UCSD-AML1 (cell line): ENCODE measurements around the gene TAF5L.
A peak's percentile ranks its signal among the peaks of the same experiment; 100 is the strongest.
"Not testable (repeated sequence)": the region's sequence is repeated elsewhere in the genome, so short reads cannot be mapped to it uniquely, and the experiment has no call there.

Experiments used
- DNase-seq: peaks from one replicate; lab custom pipeline; 2025; ENCODE audit not compliant: unreplicated experiment; lab: John Stamatoyannopoulos, UW

Gene TAF5L

DNA sequence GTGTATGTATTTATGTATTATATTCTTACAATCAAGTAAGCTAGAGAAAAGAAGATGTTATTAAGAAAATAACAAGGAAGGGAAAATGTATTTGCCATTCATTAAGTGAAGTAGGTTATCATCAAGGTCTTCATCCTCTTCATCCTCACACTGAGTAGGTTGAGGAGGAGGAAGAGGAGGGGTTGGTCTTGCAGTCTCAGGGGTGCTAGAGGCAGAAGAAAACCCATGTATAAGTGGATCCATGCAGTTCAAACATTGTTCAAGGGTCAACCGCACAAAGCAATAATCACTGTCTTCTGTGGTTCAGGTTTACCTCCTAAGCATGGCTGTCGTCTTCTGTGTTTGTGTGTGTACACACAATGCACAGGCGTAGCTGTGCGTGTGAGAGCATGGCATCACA lies 17.0 kb upstream of the TAF5L start:
- DNase-seq: no peak

DNA sequence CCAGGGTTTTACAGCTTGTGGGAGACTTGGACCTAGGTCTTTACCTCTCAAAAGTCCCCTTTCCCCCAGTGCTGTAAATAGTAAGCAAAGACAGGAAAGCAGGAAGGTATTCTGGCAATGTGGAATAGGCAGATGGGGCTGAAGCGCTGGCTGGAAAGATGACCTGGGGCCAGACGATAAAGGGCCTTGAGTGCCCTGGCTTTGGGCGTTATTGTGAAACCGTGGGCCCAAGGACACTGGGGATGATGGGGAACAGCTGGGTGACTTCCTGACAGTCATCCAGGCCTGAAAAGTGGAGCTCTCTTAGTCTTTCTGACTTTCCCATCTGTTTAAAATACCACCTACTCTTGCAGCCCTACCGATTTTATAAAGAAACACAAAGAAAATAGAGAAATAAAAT lies 16.5 kb upstream of the TAF5L start:
- DNase-seq: no peak

DNA sequence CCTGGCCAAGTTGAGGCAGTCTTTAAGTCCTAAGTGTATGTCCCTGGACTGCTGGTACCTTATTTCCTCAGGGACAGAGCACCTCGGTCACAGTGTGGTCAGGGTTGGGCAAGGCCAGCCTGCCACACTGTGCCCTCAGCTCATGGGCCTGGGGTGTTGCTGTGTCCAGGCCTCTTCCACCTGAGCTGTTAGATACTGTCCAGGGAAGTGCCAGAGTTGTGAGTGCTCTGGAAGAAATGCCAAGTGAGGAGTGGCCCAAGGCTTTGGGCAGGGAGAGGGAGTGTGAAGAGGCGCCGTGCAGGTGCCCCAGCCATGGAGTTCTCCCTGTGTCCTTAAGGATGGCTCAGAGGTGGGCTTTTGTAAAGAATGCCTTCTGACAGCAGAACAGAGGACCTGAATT lies 15.4 kb upstream of the TAF5L start:
- no peak for DNase-seq

DNA sequence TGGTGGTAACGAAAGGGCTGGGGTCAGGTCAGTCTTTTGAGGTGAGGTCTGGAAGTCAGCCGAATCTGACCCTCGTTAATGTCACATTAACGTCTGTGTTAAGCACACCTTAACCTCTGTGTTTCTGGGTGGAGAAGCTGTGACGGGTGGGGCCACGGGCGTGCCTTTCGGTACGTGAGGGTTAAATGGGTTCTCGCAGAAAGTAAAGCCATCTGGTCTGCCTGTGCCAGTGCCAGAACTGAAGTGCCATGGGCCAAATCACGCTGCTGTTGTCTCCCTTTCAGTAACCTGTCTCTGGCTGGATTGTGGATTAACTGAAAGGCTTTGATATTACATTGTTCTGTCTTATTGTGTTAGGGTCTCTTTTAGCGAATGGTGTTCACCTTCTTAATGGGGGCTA lies 14.5 kb upstream of the TAF5L start:
- DNase-seq: no peak

DNA sequence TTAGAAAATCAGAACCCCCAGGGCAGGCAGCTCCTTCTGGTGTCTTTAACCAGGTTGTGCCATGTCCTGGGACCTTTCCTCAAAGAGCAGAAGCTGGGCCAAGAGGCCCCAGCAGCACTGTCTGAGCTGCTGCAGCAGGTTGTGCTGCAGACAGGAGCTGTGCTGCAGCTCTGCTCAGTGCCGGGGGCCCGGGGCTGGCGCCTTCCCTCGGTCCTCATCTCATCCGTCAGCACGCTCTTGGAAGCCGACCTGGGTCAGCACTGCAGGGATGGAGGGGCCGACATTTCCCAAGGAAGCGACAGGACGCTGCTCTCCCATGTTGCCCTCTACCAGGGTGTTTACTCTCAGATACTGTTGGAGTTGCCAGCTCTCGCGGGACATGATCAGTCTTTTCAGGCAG lies 11.8 kb upstream of the TAF5L start:
- no peak for DNase-seq

DNA sequence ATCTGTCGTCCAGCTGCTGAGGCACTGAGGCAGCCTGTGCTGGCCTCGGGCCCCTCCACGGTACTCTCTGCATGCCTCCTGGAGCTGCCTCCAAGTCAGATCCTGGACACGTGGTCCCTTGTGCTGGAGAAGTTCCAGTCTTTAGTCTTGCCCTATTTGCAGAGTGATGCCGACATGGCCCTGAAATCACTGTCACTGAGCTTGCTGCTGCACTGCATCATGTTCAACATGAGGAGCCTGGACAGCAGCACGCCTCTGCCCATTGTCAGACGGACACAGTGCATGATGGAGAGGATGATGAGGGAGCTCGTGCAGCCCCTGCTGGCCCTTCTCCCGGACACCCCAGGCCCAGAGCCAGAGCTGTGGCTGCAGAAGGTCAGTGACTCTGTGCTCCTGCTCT lies 10.1 kb upstream of the TAF5L start:
- DNase-seq: no peak

DNA sequence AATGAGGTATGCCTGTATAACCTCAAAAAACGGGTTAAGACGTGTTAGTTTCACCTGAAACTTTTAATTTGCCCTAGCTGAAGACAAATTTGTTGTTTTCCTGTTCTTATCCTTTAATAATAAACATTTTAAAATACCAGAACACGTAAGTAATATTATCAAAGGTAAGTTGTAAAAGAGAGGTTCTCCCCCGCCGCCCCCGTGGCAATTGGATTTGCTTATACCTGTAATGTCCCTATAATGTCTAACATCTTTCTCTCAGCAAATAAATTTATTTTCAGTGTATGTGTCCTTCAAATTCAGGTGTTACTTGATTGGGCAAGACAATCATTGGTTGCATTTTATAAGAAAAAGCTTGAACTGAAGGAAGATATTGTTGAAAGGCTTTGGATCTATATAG lies 6.0 kb upstream of the TAF5L start:
- DNase-seq: no peak

DNA sequence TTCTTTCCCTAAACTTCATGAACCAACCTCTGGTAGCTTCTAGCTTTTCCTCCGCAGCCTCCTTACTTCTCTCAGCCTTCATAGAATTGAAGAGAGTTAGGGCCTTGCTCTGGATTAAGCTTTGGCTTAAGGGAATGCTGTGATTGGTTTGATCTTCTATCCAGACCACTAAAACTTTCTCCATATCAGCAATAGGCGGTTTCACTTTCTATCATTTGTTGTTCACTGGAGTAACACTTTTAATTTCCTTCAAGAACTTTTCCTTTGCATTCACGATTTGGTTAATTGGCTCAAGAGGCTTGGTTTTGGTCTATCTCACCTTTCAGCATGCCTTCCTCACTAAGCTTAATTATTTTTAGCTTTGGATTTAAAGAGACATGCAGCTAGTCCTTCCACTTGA lies 5.2 kb upstream of the TAF5L start:
- DNase-seq: no peak

DNA sequence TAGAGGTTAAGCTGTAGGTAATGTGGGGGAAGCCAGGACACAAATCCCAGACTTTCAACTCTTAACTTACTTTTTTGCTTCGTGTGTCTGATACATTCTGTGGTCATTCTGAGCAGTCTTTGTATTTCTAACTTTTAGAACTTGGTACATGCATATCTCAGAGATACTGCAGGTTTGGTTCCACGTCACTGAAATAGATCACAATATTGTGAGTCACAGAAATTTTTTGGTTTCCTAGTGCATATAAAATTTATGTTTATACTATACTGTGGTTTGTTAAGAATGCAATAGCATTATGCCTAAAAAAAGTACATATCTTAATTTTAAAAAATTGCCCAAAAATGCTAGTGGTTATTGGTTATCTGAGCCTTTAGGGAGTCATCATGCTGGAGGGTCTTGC lies 3.3 kb upstream of the TAF5L start:
- no peak for DNase-seq

DNA sequence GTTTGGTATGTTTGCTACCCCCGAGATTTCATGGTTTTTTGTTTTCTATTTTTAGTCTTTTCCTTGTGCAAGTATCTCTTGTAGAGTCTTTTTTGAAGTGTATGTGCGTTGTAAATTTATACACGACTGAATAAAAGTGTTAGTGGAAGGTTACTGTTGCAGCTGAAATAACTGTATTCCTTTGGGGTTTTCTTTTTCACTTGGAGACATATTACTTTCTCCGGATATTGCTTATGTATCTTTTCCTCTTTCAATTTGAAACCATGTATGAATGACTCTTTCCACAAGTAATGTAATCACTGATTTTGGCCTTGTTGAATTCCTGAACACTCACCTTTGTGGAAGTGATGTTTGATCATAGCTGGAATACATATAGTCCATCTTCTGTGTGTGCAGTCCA lies 1.1 kb upstream of the TAF5L start:
- DNase-seq: no peak

DNA sequence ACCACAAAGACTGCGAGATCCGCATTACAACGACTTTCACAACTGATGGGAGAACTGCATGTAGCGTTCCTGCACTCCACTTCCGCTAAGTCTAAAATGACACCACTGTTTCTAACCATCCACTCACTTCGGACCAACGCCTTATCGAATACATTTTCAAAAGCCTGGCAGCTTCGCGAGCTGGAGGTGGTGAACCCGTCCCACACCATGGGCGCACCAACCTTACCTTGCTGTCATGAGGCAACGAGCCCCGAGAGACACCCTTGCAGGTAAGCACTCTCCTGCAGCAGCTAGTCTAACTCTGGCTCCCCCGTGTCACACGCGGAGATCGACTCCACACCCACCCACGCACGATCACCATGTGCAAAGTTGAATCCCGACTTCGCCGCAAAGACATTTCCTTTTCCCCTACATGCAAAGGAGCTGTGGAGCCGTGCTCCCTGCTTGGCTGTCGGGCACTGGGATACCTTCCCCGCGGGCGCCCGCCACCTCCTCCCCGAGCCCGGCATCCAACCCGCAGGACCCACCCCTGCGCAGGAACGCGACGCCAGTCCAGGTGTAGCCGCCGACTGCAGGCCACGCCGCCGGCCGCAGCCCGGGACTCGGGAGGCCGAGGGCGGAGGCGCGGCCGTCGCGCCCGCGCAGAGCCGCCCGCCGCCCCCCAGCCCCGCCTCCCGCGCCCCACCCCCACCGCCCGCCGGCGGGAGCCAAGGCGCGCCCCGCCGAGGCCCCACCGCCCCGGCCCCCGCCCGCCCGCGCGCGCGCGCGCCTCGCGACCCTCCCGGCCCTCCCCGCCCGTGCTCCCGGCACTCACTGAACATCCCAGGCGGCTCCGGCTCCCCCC lies 629 bp downstream of the TAF5L start:
- DNase-seq: peak; percentile 54

DNA sequence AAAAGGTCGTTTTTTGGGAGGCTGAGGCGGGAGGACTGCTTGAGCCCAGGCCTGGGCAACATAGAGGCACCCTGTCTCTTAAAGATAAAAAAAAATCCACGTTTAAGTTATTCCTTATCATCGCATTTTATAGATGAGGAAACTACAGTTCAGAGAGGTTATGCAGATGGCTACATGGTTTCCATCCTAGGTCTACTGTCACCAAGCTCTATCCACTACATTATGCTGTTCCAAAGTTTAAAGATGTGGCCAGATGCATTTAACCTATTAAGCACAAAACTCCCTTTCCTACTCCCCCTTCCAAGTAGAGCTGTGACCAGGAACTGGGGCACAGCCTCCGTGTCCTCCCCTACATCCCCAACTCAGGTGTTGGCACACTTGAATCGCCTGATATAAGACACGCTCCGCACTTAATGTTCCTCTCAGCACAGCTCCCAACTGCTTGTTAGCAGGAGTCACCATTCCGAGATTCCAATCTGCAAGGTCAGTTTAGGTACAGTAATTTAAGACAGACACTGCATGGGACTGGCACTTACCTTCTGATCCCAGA lies 1.3 kb downstream of the TAF5L start:
- no peak for DNase-seq

DNA sequence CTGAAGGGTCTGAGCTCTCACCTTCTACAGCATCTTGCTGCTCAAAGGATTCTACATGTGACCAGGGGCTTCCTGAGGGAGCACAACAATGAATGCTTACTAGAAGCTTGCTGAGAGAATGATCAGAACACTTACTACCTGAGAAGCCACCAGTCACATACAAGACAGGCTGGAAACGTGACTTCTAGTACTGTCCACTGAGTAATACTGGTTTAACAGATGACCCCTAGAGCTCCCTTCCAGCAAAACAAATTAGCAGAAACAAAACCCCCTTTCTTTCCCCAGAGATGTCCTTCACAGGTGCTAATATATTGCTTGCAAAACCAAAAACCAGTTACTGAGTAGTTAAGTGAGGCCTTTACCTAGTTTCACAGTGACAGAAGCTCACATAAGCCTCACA lies 2.1 kb downstream of the TAF5L start:
- DNase-seq: no peak

DNA sequence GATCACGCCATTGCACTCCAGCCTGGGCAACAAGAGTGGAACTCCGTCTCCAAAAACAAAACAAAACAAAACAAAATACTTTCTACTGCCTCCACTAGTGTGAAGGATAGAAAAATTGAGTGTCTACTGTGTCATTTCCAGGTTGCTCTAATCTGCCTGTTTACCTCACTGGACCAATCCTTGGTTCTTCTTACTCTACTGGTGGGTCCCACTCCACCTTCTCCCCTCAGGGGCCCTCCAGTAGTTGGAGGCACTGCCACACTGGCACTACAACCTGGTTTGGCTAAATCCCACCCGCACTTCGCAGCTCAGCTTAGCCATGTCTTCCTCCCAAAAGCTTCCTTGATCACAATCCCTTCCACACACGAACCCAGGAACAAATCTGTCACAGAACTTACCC lies 2.7 kb downstream of the TAF5L start:
- DNase-seq: no peak

DNA sequence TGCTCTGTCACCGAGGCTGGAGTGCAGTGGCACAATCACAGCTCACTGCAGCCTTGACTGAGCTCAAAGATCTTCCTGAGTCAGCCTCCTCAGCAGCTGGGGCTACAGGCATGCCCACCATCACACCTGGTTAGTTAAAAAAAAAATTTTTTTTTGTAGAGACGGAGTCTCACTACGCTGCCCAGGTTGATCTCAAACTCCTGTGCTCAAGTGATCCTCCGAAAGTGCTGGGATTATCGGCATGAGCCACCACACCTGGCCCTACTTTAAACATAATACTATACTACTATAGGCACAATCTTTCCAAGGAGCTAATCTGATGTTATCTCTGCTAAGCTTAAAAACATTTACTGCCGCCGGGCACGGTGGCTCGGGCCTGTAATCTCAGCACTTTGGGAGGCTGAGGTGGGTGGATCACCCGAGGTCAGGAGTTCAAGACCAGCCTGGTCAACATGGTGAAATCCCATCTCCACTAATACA lies 3.2 kb downstream of the TAF5L start:
- DNase-seq: not testable (repeated sequence)

DNA sequence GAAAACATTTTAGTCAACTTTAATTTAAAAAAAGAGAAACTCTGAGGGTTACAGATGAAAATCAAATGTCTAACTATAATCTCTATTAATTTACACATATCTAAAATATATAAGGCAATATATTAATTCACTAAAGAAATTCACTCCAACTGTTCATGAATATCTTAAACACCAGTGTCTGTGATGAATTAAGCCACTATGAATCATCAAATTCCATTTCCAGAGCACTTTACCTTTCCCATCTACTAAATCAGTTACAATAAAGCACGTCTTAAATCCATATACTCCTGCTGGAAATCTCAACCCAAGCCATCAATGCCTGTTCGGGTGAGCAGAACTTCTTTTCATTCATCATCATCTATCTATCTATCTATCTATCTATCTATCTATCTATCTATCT lies 4.3 kb downstream of the TAF5L start:
- DNase-seq: no peak

DNA sequence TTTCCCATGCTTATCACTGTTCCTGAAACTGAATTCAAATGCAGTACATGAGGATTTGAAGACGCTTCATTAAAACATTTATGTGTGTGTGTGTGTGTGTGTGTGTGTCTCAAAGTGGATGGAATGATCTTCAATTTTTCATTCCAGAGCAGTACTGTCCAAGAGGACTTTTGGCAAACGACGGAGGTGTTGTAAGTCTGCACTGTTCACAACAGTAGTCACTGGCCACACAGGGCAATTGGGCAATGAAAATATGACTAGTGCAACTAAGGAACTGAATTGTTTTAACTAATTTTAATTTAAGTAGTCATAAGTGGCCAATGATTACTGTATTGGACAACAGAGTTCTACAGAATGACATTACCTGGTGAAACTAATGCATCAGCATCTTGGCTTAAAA lies 5.0 kb downstream of the TAF5L start:
- DNase-seq: no peak

DNA sequence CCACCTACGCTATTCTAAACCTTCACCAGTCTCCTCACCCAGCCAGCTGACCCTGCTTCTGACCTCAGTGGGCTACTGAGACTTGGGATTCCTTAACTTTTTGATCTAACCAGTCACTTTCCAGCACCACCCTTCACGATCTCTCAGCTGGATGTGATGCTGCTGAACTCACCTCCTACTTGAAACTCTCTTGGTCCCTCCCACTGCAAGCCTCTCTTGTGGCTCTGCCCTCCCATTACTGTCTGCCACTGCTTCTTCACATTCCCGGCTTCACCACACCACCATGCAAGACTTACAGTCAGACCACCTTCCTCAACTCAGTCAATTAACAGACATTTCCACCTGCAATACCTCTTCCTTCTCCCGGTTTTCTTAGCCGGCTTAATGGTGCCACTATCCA lies 6.3 kb downstream of the TAF5L start:
- no peak for DNase-seq

DNA sequence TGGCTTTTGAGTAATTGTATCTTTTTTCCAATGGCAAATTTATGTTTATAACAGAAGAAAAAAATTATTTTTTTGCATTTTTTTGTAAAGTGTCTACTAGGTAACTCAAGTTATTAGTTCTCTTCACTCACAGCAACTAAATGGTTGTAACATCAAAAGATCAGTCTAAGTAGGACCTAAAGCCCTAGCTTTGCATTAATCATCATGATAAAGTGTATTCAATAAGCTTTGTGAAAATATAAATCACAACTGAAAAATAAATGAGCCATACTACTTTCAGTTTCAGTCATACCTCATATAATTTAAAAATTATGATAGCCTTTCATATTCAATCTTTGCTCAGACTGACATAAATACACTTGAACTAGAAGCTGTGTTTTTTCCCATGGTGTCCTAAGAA lies 6.9 kb downstream of the TAF5L start:
- no peak for DNase-seq

DNA sequence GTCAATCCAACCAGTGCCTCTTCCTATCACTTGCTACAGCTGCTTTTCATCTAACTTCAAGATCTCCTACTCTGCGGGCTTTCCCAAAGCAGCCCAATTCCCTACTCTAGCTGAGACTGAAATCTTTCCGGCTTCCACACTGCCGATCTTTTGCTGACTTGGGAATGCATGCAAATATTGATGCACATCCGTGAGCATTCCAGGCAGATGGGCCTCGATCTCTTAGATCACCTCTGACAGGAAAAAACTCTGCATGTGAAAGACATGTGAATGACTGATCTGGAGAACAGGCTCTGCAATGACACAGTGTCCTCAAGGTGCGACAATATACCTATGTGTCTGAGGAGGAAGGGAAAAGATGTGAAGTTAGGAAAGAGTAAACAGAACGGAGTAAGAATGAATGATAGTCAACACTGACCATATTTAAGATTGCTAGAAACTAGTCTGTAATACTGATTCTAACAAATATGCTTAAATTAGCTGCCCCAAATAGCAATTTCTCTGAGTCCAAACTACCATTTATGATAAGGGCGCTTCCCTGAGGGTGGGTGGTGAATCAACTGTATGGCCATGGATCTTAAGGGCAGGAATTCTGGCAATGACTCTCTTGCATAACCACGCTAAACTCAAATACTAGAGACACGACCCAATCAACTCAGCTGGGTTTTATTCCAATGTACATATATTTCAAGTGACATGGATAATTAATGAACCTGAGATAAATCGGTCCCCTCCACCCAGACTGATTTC lies 8.4 kb downstream of the TAF5L start:
- no peak for DNase-seq

DNA sequence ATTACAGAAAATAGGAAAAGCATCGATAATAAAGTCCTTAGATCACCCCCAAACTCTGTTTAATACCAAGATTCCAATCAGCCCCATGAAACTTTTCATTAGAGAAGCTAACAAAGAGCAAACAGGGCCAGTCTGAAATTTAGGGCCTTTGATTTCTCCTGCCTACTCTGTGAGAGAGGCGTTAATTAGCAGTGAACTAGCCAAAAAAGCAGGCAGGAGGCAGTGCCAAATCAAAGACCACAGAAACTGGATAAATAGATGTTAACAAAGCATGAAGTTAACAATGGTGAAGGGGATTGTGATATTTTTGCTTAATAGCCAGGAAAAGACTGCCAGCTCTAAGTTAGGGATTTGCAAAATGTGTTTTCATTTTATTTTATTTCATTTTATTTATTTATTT lies 11.2 kb downstream of the TAF5L start:
- no peak for DNase-seq

DNA sequence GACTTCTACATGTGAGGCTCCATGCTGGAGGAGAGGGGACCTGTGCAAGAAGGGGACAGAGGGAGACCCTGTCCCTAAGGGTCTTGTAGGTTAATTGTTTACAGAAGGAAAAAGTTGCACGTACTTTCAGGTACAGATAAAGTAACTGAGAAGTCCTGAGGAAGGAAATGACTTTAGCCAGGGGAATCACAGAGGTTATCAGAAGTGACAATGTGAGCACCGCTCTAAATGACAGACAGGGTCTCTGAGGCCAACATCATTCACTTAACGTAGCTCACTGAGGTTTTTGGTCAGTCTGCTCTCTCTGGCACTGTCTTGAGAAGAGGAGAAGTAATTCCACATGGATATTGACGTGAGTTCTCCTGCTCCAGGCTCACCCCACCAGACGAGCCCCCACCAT lies 12.0 kb downstream of the TAF5L start:
- no peak for DNase-seq
